Activated T-helper 9 cell treated with anti-CD3 and anti-CD28 coated beads, Interleukin-2, amount 50 U/mL, for 16 hours (primary cell): Measurements from ENCODE around the gene CCDC61.

Source experiments
- DNase-seq: peaks from one replicate; pipeline ENCODE4 v3.0.0-alpha.2; 2020; ENCODE audit warnings: low read depth

Gene CCDC61

DNA sequence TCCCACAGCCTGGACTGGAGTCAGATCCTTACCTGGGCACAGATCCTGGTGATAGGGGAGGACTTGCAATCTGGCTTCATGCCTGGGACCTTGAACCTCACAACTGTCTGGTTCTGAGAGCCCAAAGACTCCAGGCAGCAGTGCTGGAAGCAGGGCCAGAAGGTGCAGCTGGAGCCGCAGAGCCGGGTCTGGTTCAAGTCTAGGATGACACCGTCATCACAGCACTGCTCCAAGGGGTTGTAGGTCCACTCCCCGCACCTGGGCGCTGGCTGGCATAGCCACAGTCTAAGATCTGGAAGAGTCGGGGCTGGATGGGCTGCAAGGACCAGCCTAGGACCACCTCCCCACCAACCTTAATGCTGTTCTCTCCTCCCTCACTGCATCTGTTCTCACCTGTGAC lies 44.9 kb downstream of the CCDC61 start:
- DNase-seq, result no peak

DNA sequence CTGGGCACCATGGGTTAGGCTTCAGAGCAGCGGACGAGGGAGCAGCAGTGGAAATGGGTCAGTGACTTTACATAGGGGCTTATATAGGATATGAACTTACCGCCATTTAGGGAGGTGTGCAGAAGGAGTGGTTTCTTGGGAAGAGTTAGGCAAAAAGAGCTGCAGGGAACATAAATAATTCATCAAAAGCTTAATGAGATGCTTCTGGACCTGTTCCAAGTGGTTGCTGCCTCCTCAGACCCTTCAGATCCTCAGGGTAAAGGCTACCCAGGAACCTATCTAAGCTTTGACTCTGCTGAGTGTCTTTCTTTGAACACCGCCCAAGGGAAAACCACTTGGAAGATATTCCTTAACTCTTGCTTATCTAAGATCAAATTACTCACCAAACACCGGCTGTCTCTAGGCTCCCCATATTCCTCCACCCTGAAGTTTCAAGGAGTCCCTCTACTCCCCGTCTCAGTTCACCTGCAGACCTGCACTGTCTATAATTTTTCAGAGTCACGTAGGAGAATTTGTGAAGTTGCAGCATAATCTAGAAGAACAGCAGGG lies 45.8 kb downstream of the CCDC61 start, which contains the start of gene IGFL4:
IGFL4 (minus strand) TSS at position 51 of the 549 bp plus-strand sequence; CDS start at position 11, 40 bp downstream.
- no peak for DNase-seq

DNA sequence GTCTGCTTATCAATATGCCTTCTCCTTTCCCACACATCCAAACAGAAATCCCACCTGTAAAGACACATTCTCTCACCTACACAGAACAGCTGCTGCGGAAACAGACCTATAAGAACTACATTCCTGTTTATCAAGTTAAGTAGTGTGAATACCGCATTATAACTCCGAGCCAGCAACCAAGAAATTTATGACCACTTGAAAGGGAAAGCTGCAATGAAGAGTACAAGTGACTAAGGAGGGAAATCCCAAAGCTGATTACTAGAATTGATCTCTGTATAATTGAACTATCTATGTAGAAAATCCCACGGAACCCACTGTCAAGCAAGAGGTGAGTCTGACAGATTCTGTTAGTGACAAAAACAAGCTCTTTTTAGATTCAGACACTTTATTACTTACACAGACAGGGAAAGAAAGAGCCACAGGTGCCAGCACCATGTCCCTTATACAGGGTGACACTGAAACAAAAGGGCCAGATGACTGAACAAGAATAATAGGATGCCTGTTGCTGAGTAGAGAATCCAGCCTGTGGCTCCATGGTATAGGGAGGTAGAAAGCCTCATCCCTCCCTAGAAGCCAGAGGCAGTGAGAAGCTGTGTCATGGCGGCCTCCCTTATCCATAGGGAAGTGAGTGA lies 47.1 kb downstream of the CCDC61 start:
- no peak for DNase-seq

DNA sequence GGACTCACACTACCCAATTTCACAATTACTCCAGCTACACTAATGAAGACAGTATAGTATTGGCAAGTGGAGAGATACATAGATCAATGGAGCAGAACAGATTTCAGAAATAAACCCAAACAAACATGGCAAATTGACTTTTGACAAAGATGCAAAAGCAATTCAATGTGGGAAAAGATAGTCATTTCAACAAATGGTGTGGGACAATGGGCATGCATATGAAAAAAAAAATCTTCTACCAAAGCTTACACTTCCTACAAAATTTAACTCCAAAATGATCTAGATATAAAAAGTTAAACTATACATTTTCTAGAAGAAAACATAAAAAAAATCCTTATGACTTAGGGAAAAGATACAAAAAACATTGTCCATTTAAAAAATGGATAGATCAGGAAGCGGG lies 48.3 kb downstream of the CCDC61 start:
- no peak for DNase-seq

DNA sequence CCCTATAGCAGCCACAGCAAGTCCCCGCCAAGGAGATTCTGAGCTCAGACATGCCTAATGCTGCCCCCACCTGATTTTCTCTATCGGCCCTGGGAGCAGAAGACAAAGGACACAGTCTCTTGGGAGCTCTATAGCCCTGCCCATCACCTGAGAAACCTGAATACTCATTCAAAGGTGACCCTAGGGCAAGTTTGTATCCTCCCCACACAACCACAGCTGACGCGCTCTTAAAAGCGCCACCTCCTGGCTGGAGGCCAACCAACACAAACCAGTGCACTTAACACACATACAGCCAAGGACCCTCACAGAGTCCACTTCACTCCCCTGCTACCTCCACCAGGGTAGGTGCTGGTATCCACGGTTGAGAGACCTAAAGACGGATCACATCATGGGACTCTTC lies 54.3 kb downstream of the CCDC61 start:
- DNase-seq, result no peak

DNA sequence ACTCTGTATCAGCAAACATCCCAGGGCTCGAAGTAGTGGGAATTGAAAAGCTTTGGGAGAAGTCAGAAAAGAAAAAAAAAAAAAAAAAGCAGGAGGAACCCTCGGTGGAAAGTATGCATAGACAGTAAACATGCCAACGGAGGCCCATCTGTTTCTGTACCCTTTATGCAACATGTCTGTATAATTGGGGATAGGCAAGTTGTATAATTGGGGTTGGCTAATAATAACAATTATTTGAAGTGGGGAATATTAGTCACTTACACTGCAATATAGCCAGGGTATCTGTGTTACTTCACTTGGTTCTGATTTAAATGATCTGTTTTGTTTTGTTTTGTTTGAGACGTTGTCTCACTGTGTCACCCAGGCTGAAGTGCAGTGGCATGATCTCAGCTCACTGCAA lies 57.6 kb downstream of the CCDC61 start:
- no peak for DNase-seq

DNA sequence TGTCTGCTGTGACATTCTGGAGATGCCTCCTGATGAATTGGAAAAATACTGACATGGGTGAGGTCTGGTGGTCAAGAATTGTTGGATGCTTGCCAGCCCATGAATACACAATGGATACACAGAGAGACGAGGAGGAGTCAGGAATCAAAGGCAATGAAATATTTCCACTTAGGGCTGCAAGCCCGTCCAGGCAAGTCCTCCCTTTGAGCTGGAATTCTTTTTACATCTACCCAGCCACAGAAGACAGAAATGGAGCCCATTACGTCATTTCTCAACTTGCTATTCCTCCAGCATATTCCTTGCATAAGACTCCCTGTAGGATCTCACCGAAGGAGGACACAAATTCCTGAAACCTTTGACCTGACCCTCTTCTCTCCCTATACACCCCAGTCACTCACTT lies 61.3 kb downstream of the CCDC61 start:
- no peak for DNase-seq

DNA sequence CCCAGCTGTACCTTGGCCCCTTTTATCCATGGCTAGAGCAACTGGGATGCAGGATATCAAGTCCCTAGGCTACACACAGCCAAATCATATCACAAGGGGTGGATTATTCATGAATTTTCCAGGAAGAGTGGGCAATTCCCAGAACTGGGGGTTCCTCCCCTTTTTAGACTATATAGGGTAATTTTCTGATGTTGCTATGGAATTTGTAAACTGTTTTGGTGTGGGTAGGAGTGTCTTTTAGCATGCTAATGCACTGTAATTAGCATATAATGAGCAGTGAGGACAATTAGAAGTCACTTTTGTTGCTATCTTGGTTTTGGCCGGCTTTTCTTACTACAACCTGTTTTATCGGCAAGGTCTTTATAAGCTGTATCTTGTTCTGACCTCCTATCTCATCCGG lies 63.5 kb downstream of the CCDC61 start:
- DNase-seq, result no peak

DNA sequence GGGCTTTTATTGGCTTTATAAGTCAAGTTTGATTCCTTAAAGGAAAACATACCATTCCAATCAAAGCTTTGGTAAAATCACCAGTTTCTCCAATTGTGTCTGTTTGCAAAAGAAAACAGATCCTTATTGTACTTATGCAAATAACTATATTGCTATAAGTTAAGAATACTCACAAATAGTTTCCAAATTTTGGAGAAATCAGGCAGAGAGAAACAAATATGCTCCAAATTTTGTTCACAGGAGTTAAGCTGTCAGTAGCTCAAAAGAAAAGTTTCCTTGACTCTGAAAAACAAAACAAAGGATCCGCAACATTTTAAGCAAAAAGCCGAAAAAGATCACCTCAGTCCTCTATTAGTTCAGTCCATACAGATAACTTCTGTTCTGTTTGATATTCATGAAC lies 64.7 kb downstream of the CCDC61 start:
- DNase-seq, result no peak

DNA sequence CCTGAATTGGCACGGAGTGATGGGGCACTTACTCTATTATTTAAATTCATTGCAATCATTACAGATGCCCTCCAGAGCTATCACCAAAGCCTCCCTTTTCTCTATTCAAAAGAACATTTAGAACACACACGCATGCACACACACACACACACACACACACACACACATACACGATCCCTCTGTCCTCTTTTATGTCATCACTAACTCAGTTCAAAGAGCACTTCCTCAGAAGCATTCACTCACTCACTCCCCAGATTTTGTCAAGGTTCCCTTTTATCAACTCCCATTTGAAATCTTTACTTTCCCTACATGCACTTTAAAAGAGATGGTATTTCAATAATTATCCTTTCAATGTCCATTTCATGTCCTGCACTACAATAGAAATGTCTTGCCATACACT lies 67.9 kb downstream of the CCDC61 start:
- DNase-seq, result no peak

DNA sequence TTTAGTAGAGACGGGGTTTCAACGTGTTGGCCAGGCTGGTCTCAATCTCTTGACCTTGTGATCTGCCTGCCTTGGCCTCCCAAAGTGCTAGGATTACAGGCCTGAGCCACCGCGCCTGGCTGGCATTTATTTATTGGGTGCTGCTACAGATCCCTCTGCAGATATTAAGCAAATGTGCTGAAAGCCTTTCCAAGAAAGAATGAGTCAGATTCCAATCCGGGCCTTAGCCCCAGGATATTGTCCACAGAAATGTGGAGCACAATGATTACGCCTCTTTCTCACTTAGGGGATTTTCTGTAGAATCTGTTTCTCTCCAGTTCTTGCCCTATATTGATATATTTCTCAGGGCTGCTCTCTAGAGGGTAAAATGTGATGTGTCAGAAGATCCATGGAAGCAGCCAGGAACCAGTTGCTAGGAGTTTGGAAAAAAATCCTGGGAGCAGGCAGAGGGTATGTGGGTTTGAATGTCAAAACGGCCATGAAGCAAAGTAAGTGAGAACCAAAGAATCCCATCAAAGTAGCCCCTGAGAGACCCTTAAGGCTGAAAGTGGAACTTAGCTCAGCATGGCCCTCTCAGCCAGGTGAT lies 70.3 kb downstream of the CCDC61 start:
- DNase-seq, result no peak

DNA sequence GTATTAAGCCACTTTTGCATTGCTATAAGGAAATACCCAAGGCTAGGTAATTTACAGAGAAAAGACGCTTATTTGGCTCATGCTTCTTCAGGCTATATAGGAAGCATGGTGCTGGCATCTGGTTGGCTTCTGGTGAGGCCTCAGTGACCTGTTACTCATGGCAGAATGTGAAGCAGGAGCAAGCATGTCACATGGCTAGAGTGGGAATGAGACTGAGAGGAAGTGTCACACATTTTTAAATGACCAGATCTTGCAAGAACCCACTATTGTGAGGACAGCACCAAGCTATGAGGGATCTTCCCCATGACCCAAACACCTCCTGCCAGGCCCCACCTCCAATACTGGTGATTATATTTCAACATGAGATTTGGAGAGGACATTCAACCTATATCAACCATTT lies 71.2 kb downstream of the CCDC61 start:
- DNase-seq, result no peak

DNA sequence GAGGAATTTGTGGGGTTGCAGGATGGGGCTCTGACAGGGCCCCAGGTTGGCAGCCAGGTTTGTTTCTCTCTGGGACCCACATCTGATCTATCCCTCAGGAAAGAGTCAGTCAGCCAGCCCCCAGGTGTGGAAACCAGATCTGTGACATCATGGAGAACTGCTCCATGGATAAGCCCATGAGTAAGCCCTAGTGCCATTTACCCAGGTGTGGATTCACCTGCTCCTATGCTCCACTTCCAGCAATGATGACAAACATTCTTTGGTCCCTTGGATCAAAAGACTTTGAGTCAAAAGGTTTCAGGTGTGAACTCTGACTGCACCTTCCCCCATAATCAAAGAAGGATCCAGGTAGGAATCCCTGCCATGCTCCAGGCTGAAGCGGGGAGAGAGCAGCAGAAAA lies 72.4 kb downstream of the CCDC61 start:
- no peak for DNase-seq
